ENCODE data around the gene RCSD1. TPM values are rescaled to one million over a fixed set of nuclear protein-coding genes. Genes with fewer than 3 reads are reported as not detected.

RCSD1 gene
- total RNA-seq, 4 donors from 2014 or later: 0.34 to 3.5 (median 2.0) TPM

DNA sequence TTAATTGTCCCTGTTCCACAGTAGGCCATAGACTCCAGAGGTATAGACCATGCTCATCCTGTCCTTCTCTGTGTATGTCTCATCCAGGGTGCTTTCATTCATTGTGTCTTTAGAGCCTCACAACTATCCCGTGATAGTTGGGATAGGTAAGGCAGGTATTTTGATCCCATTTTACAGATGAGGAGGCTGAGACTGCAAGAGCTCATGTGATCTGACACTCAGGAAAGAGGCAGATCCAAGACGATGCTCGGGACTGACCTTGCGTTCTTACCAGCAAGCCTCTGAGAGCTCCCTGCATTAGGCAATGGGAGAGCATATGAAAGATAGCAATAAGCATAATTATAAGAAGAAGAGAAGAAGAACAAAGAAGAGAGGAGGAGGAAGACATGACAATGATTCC lies 42.8 kb downstream of the RCSD1 start:
- TF ChIP-seq EP300 (IDR thresholded peaks at IDR 0.05) (no peak), POLR2A (IDR thresholded peaks at IDR 0.05) (no peak), POLR2AphosphoS5 (IDR thresholded peaks at IDR 0.05) (no peak)
- TF ChIP-seq, protein P1, sequence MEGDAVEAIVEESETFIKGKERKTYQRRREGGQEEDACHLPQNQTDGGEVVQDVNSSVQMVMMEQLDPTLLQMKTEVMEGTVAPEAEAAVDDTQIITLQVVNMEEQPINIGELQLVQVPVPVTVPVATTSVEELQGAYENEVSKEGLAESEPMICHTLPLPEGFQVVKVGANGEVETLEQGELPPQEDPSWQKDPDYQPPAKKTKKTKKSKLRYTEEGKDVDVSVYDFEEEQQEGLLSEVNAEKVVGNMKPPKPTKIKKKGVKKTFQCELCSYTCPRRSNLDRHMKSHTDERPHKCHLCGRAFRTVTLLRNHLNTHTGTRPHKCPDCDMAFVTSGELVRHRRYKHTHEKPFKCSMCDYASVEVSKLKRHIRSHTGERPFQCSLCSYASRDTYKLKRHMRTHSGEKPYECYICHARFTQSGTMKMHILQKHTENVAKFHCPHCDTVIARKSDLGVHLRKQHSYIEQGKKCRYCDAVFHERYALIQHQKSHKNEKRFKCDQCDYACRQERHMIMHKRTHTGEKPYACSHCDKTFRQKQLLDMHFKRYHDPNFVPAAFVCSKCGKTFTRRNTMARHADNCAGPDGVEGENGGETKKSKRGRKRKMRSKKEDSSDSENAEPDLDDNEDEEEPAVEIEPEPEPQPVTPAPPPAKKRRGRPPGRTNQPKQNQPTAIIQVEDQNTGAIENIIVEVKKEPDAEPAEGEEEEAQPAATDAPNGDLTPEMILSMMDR (IDR thresholded peaks at IDR 0.05): no peak
- DNase-seq (ENCODE audit: low spot score in 2 of 2): no peak
- Histone ChIP-seq H3K4me1 (peaks cover 12% of the 10 kb centered on the region), H3K27me3 (no peaks in the 10 kb centered on the region), H3K4me3 (no peak overlapping the region), H3K9me3 (no peaks in the 10 kb centered on the region), H3K27ac (no peak overlapping the region), H3K36me3 (no peaks in the 10 kb centered on the region)
- 72% methylated on average over 4 of the region's 4 CpGs for WGBS

DNA sequence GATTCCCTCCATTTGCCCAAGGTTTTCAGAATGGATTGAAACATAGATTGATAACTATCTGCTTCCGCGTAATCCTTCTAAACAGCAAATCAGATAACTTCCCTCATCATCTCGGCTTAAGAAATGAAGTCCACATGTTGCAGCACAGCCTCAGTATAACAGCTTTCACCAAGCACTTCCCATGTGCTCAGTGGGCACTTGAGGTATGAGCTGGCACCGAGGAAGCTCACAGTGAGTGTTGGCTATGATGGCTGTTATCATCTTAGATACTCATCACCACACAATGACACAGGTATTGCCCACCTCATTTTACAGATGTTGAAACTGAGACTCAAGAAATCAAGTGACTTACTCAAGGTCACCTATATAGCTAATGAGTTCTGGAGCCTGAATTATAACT lies 43.2 kb downstream of the RCSD1 start:
- H3K4me3 ChIP-seq: no peak overlapping the region
- H3K27me3 ChIP-seq: no peaks in the 10 kb centered on the region
- H3K9me3 ChIP-seq: no peaks in the 10 kb centered on the region
- H3K4me1 ChIP-seq: peaks cover 12% of the 10 kb centered on the region
- TF ChIP-seq, protein P1 (IDR thresholded peaks at IDR 0.05): no peak
- TF ChIP-seq EP300 (IDR thresholded peaks at IDR 0.05): no peak
- 69% methylated on average over 4 of the region's 4 CpGs for WGBS
- no peak overlapping the region for H3K27ac ChIP-seq
- no peak for DNase-seq (ENCODE audit: low spot score in 2 of 2)
- no peaks in the 10 kb centered on the region for H3K36me3 ChIP-seq

DNA sequence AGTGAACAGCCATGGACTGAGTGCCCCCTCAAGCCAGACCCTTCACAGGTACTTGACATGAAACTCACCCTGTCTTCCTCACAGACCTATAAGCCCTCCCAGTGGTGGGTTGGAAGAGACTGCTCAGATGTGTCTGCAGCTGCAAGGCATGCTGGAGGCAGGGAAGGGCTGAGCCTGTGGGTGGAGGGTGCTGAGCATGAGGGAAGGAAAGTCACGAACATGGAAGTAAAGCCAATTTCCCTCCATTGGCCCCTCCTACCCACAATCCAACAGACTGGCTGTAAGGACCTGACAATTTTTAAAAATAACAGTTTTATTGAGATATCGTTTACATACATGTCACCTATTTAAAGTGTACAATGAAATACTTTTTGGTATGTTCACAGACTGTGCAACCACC lies 44.1 kb downstream of the RCSD1 start:
- Histone ChIP-seq H3K27ac (no peak overlapping the region), H3K4me3 (no peak overlapping the region), H3K9me3 (no peaks in the 10 kb centered on the region), H3K27me3 (no peaks in the 10 kb centered on the region), H3K4me1 (peaks cover 6% of the 10 kb centered on the region), H3K36me3 (no peaks in the 10 kb centered on the region)
- 72% methylated on average over 2 of the region's 2 CpGs for WGBS
- TF ChIP-seq EP300 (IDR thresholded peaks at IDR 0.05): no peak
- TF ChIP-seq POLR2A (IDR thresholded peaks at IDR 0.05): no peak
- no peak for TF ChIP-seq POLR2AphosphoS5 (IDR thresholded peaks at IDR 0.05)
- TF ChIP-seq, protein P1 (IDR thresholded peaks at IDR 0.05): no peak
- DNase-seq (ENCODE audit: low spot score in 2 of 2): no peak

DNA sequence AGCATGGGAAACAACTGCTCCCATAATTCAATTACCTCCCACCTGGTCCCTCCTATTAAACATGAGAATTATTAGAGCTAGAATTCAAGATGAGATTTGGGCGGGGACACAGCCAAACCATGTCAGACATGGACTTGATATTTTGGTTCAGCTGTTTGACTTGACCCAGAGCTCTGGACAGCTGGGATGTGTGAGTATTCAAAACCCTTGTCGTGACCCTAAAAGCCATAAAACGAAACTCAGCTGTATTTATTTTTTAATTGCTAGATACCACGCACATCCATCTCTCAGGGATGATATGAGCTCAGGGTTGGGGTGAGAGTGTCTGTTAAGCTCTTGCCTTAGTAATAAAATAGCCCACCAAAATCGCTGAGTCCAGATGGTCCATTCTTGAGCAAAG lies 45.4 kb downstream of the RCSD1 start:
- TF ChIP-seq EP300 (IDR thresholded peaks at IDR 0.05) (no peak), POLR2AphosphoS5 (IDR thresholded peaks at IDR 0.05) (no peak), POLR2A (IDR thresholded peaks at IDR 0.05) (no peak)
- TF ChIP-seq, protein P1 (IDR thresholded peaks at IDR 0.05): no peak
- H3K27ac ChIP-seq: no peak overlapping the region
- DNase-seq (ENCODE audit: low spot score in 2 of 2): no peak
- 93% methylated on average over 5 of the region's 5 CpGs for WGBS
- no peaks in the 10 kb centered on the region for H3K36me3 ChIP-seq
- no peaks in the 10 kb centered on the region for H3K27me3 ChIP-seq
- no peak overlapping the region for H3K4me3 ChIP-seq
- H3K4me1 ChIP-seq: no peaks in the 10 kb centered on the region
- H3K9me3 ChIP-seq: no peaks in the 10 kb centered on the region

DNA sequence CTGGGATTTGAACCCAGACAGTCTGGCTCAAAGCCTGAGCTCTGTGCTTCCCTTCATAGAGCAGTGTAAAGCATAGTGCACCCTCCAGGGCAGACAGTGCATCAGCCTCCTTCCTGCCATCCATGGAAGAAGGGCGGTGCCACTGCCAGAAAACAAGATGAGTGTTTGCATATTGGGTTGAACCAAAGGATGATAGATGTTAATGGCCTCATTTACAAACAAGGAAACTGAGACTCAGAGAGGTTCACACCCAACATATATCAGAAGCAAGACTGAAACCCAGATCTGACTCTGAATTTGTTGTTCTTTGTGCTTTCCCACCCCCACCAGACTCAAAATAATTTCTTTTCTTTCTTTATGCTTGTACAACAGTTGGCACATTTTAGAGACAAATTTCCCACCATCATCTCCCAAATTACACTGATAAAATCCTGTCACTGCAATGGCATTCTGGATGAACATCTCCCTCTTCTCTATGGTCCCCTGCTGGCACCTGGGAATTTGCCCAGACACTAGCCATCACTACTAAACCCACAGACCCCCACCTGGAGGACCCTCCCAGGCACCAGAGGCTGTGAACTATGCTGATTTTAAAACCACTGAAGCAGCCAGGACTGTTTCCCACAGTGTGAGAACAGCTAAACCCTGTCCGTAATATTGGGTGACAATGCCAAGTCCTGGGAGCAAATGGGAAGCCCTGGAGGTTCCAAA lies 46.3 kb downstream of the RCSD1 start:
- 88% methylated on average over 2 of the region's 2 CpGs for WGBS
- no peaks in the 10 kb centered on the region for H3K36me3 ChIP-seq

More for the DNA sequence above, 46.3 kb downstream of the RCSD1 start:
- H3K9me3 ChIP-seq: no peaks in the 10 kb centered on the region
- no peak for DNase-seq (ENCODE audit: low spot score in 2 of 2)
- H3K27me3 ChIP-seq: no peaks in the 10 kb centered on the region
- H3K4me1 ChIP-seq: peaks cover 8% of the 10 kb centered on the region
- no peak overlapping the region for H3K27ac ChIP-seq
- no peak for TF ChIP-seq POLR2A (IDR thresholded peaks at IDR 0.05)
- no peak for TF ChIP-seq EP300 (IDR thresholded peaks at IDR 0.05)
- TF ChIP-seq, protein P1 (IDR thresholded peaks at IDR 0.05): no peak
- no peak for TF ChIP-seq POLR2AphosphoS5 (IDR thresholded peaks at IDR 0.05)
- H3K4me3 ChIP-seq: no peak overlapping the region
